Keratinocyte (primary cell): ENCODE data around the gene ATF6. TPM values are rescaled to one million over a fixed set of nuclear protein-coding genes. Genes with fewer than 3 reads are reported as not detected.

ENCODE experiments used
- DNase-seq: peaks from one replicate; pipeline ENCODE4 v3.0.0-alpha.2; 2011; ENCODE audit warnings: low read depth, missing footprints, low spot score
- FAIRE-seq: peaks from 2 replicates; lab custom pipeline; 2011; peaks lifted over from hg19 to GRCh38; lab: Jason Lieb, UNC
- H2AFZ ChIP-seq: 2 replicates; pipeline ENCODE4 v1.6.0; 2012; ENCODE audit warnings: low read length, control low read depth, inconsistent platforms; ENCODE audit not compliant: control insufficient read depth
- H3K27ac ChIP-seq: 2 replicates; pipeline ENCODE4 v1.5.1; 2011; ENCODE audit warnings: low read length; ENCODE audit not compliant: control insufficient read depth, insufficient read depth
- H3K27me3 ChIP-seq: 3 replicates; pipeline ENCODE4 v1.6.0; 2011; ENCODE audit warnings: low read length; ENCODE audit not compliant: control insufficient read depth, insufficient read depth; ENCODE audit errors: extremely low read depth
- H3K36me3 ChIP-seq, 2 experiments: 2 replicates in 1 of 2; 3 replicates in 1 of 2; pipeline ENCODE4 v1.5.1; 2011; ENCODE audit warnings: low read length in 2 of 2, mild to moderate bottlenecking in 1 of 2; ENCODE audit not compliant: control insufficient read depth in 2 of 2, insufficient read depth in 2 of 2; ENCODE audit errors: extremely low read depth in 1 of 2
- H3K4me1 ChIP-seq: 3 replicates; pipeline ENCODE4 v1.5.1; 2011; ENCODE audit warnings: low read length; ENCODE audit not compliant: control insufficient read depth, insufficient read depth; ENCODE audit errors: extremely low read depth
- H3K4me2 ChIP-seq: 3 replicates; pipeline ENCODE4 v1.6.0; 2011; ENCODE audit warnings: low read depth, low read length; ENCODE audit not compliant: control insufficient read depth, insufficient read depth; ENCODE audit errors: extremely low read depth
- H3K4me3 ChIP-seq, 3 experiments: fragments of 200-600 bp in 1 of 3; sonication (generic) in 1 of 3; 2 replicates in 2 of 3; 3 replicates in 1 of 3; pipeline ENCODE4 v1.5.1; 2011 to 2016; ENCODE audit warnings: low read length in 3 of 3, mild to moderate bottlenecking in 3 of 3, control low read depth in 2 of 3, inconsistent platforms in 1 of 3, low read depth in 1 of 3, mixed read lengths in 1 of 3, mixed run types in 1 of 3, moderate library complexity in 1 of 3; ENCODE audit not compliant: control insufficient read depth in 2 of 3, insufficient read depth in 2 of 3; ENCODE audit errors: extremely low read depth in 1 of 3
- H3K79me2 ChIP-seq: 2 replicates; pipeline ENCODE4 v1.6.0; 2012; ENCODE audit warnings: low read length; ENCODE audit not compliant: control insufficient read depth, insufficient read depth
- H3K9ac ChIP-seq: 3 replicates; pipeline ENCODE4 v1.6.0; 2011; ENCODE audit warnings: low read length; ENCODE audit not compliant: control insufficient read depth, insufficient read depth; ENCODE audit errors: extremely low read depth
- H3K9me1 ChIP-seq: 3 replicates; pipeline ENCODE4 v1.6.0; 2011; ENCODE audit warnings: low read length; ENCODE audit not compliant: control insufficient read depth, insufficient read depth; ENCODE audit errors: extremely low read depth
- H3K9me3 ChIP-seq: 2 replicates; pipeline ENCODE4 v1.5.1; 2012; ENCODE audit warnings: low read depth, low read length; ENCODE audit not compliant: control insufficient read depth
- H4K20me1 ChIP-seq: 3 replicates; pipeline ENCODE4 v1.6.0; 2011; ENCODE audit warnings: low read length; ENCODE audit not compliant: control insufficient read depth, insufficient read depth; ENCODE audit errors: extremely low read depth
- CTCF ChIP-seq, 3 experiments: IDR thresholded peaks in 1 of 3; conservative IDR thresholded peaks in 1 of 3; optimal IDR thresholded peaks in 1 of 3; 2 replicates in 2 of 3; 3 replicates in 1 of 3; pipeline versions ENCODE3 to v1.5.1; 2011; ENCODE audit warnings: low read length in 3 of 3, mild to moderate bottlenecking in 3 of 3, moderate library complexity in 2 of 3, control low read depth in 1 of 3, inconsistent platforms in 1 of 3; ENCODE audit not compliant: insufficient read depth in 2 of 3; ENCODE audit errors: extremely low read depth in 1 of 3
- EZH2 ChIP-seq: IDR thresholded peaks from one replicate; pipeline ENCODE4 v1.6.1; 2012; ENCODE audit warnings: inconsistent platforms, mild to moderate bottlenecking, low read length, moderate library complexity
- dilution Hi-C: fragments of 300-500 bp; cut with MboI; formaldehyde crosslinking; loops from one replicate; pipeline ENCODE4 v1.7.0; 2020; ENCODE audit warnings: low sequenced_read_pairs; ENCODE audit not compliant: extremely low pct_ligation_motif_present
- polyA plus RNA-seq, 5 experiments: library from polyadenylated mRNA; depleted of rRNA in 3 of 5; stranded (reverse) in 3 of 5; stranded (forward) in 1 of 5; unstranded in 1 of 5; fragments of >200 nt; gene quantifications; 1 replicate in 1 of 5; 2 replicates in 3 of 5; 3 replicates in 1 of 5; pipeline versions ENCODE4 v1.2.1 to v1.2.3, GENCODE V29; 2011 to 2012; ENCODE audit warnings: missing spikeins in 2 of 5, low read depth in 1 of 5, low replicate concordance in 1 of 5

ATF6 gene
- polyA plus RNA-seq, 1 donor (not counting 4 experiments of a cell fraction or from before 2014, with no cell fraction given) = 19.7 TPM

DNA sequence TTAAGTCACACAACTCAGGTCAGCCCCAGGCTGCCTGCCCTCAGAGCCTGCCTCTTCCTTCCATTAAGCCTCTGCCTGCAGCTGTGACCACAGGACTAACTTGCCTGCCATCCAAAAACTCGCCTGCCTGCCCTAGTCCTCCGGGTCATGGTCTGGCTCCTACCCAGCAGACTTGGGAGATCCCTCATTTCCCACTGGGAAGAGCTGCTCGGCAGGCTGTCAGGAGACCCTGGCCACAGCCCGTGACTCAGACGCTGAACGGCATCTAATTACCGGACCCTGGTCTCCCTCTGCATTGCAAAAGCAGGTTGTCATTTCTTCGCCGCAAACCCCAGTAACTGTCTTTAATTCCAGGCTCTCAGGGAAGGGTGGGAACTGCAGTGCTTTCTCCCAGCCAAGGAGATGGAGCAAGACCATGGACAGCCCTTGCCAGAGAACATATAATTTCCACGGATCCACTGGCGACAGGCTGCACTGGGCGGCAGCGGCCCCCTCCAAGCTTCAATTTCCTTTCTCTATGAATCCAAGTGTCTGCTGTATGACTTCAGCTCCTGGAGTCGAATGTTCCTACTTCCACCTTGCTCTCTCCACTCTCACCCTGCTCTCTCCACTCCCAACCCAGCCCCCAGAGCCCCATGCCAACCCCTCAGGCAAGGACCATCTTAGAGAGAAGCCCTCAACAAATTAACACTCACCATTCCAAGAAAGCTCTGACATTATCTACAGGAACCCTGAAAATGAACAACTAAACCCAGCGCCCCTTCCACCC lies 237.1 kb downstream of the ATF6 start:
- Histone ChIP-seq H3K4me1 (peaks cover 9% of the 10 kb centered on the region), H4K20me1 (no peaks in the 10 kb centered on the region), H3K36me3 (no peaks in the 10 kb centered on the region), H3K4me3 (no peak overlapping the region), H2AFZ (no peak overlapping the region), H3K27me3 (peaks cover 79% of the 10 kb centered on the region), H3K9me3 (no peaks in the 10 kb centered on the region), H3K9ac (no peak overlapping the region), H3K9me1 (no peaks in the 10 kb centered on the region), H3K4me2 (no peak overlapping the region), H3K79me2 (no peaks in the 10 kb centered on the region), H3K27ac (no peak overlapping the region)
- FAIRE-seq (no peak), DNase-seq (no peak)
- dilution Hi-C loops = no loop called here
- no peak for TF ChIP-seq EZH2
- no peak for TF ChIP-seq CTCF (optimal IDR thresholded peaks at IDR 0.05 in 1 of 3, IDR thresholded peaks at IDR 0.05 in 1 of 3, conservative IDR thresholded peaks at IDR 0.05 in 1 of 3; ENCODE audit: extremely low read depth in 1 of 3, insufficient read depth in 2 of 3, low read length in 3 of 3)

GRCh38 chr1:162003830-162004215 lies 237.7 kb downstream of the ATF6 start:
- Histone ChIP-seq H3K79me2 (no peaks in the 10 kb centered on the region), H3K27me3 (peaks cover 82% of the 10 kb centered on the region), H3K9ac (no peak overlapping the region), H3K4me1 (peaks cover 9% of the 10 kb centered on the region), H3K36me3 (no peaks in the 10 kb centered on the region), H3K4me3 (no peak overlapping the region), H3K9me3 (no peaks in the 10 kb centered on the region), H3K4me2 (peak overlapping the region; percentile 50), H4K20me1 (no peaks in the 10 kb centered on the region), H3K27ac (no peak overlapping the region), H2AFZ (no peak overlapping the region), H3K9me1 (no peaks in the 10 kb centered on the region)
- dilution Hi-C loops = no loop called here
- TF ChIP-seq CTCF (optimal IDR thresholded peaks at IDR 0.05 in 1 of 3, IDR thresholded peaks at IDR 0.05 in 1 of 3, conservative IDR thresholded peaks at IDR 0.05 in 1 of 3; ENCODE audit: extremely low read depth in 1 of 3, insufficient read depth in 2 of 3, low read length in 3 of 3) (no peak), EZH2 (no peak)
- DNase-seq = no peak
- FAIRE-seq = peak; percentile 75
